GM19238 (cell line): ENCODE data around the gene ACOXL.
A peak's percentile ranks its signal among the peaks of the same experiment; 100 is the strongest.
"Not testable (repeated sequence)": the region's sequence is repeated elsewhere in the genome, so short reads cannot be mapped to it uniquely, and the experiment has no call there.

Source experiments
- DNase-seq: peaks from one replicate; pipeline ENCODE4 v3.0.0; 2011; ENCODE audit warnings: low spot score; ENCODE audit not compliant: insufficient read length

ACOXL gene

DNA sequence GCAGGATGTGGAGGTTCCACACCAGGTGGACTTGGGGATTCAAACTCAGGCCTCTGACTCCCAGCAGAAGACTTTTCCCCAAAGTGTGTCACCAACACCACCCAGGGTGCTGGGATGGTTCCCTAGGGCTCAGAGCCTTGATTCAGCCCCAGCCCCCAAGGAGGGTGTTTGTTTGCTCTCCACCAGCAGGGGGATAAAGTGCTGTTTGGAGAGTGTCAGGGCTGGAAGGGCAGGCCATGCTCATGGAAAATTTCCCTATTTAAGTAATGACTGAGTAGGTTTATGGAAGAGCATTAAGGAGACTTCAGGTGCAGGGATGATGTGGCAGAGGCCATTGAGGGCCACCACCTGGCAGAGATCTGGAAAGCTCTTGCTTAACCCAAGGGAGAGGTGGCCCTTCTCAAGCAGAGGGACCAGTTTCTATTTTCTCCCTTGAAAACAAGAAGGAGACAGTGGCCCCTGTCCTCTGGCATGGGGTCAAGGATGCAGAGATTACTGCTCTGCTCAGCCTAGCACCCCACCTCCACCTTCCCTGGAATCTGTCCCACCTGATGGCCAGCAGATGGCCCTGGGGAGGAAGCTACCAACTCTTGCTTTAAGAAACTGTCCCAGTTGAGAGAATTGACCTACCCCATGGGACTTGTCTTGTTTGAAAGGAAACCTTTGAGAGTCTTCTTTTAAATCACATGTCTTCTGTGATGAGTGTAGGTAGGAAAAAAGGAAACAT lies 122.1 kb downstream of the ACOXL start:
- no peak for DNase-seq

DNA sequence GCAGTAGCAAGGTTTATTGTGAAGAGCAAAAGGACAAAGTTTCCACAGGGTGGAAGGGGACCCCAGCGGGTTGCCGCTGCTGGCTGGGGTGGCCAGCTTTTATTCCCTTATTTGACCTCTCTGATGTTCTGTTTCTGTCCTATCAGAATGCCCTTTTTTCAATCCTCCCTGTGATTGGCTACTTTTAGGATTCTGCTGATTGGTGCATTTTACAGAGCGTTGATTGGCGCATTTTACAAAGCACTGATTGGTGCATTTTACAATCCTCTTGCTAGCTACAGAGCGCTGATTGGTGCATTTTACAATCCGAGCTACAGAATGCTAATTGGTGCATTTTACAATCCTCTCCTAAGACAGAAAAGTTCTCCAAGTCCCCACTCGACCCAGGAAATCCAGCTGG lies 123.5 kb downstream of the ACOXL start:
- DNase-seq, result not testable (repeated sequence)

DNA sequence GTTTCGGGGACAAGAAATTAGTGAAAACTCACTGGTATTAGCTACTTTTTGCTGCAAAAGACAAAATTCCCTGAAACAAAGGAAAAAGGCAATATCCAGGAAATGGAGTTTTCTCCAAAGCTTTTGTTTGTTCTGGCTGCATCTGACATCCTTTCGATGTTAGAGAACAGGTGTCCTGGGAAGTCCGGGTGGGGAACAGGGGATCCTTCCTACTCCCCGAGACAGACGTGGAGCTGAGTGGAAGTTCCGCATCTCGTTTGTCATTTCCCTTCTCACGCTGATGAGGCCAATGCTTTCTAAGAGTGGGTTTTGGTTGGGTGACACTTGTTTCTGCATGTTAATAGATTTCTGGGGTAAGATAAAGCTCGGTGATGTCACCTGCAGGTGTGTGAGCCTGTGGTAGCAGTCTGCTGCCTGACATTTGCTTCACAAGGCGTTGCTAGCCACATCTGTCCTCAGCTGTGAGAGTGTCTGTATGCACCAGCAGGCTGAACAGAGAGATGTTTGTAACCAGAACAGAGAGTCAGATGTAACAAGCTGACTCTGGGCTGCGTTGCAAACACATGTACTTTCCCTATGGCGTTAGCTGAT lies 125.9 kb downstream of the ACOXL start:
- DNase-seq, result peak; percentile 27

DNA sequence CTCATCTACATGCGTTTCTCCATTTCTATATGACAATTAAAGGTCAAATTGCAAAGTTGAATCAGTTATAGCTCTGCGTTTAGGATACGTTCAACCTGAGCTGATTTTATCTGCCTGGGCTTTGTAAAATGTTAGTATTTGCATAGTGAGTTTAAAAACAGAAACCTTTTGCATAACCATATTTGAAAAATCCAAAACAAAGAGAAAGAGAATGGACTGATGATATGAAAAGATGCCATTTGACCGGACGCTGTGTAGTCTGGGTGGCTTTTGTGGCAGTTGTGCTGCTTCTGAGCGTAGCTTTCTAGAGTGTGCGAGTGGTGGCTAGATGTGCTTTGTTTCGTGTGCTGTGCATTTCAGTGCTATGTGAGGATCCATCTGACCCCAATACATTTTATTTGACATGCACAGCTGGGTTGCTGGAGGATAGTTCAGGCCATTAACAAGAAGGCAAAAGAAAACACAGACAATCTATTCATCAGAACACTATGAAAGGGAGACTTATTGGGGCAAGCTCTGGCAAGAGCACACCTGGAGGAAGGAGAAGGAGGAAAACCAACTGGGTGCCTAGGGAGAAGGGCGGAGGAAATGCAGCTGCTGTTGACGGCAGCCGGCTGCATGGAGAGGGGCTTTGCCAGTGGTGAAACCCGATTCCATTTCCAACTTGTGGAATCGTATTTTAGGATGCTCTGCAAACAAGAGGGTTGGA lies 126.8 kb downstream of the ACOXL start:
- no peak for DNase-seq

DNA sequence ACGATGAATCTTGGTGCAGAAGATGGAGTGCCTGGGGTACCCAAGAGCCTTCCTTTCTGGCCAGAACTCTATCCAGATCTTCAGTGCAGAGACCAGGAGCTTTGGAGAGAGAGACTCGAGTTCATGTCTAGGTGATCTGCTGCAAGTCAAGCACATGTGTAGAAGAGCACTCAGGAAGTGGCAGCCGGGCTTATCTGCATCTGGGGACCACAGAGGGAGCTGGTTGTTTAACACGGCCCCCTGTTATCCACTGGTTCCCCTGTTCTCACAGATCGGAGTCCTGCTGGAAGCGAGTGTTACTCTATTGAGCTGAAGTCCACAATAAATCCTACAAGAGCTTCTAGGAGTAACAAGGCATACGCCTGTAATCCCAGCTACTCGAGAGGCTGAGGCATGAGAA lies 128.3 kb downstream of the ACOXL start:
- DNase-seq, result no peak

DNA sequence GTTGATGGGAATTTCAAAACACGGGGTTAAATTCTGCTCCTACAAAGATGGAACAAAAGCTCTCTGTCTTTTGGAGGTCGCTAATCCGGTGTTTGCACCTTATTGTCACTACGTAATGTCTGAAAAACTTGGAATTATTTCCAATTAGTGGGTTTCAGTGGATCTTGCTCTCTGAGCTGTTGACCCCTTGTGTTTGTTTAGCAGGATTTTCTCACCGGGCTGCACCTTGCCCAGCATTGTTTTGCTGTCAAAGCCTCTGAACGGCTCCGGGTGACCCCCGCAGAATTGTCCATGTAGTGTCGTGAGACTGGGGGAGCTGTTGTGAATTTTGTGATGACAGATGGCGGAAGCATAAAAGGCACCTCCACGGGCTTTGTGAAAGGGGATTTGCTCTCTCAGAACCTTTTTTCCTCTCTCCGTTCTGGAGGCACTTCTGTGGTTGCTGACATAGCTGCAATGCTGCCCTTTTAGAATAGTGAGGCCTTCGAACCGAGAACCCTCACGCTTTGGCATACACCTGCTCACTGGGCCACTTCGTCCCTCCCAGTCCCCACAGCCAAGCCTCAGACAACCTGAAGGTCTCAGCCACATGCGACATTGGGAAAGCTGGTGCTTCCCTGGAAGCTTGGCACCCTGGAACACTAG lies 129.4 kb downstream of the ACOXL start:
- no peak for DNase-seq

DNA sequence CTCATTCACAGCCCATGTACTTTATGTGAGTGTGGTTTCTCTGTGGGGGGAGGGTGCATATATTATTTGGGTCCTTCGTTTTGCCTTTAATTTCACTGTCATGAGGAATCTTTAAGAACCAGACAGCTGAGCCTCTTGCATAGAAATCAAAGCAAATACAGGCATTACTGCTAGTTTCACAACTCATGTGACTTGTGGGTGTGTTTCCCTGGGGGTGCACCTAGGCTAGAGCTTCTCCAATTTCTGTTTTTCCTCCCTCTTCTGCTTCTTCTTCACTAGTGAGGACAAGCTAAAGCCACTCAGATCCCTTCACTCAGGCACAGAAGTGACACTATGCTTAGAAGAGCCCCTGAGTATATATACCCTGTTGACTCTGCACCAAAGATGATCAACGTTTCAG lies 131.4 kb downstream of the ACOXL start:
- no peak for DNase-seq

DNA sequence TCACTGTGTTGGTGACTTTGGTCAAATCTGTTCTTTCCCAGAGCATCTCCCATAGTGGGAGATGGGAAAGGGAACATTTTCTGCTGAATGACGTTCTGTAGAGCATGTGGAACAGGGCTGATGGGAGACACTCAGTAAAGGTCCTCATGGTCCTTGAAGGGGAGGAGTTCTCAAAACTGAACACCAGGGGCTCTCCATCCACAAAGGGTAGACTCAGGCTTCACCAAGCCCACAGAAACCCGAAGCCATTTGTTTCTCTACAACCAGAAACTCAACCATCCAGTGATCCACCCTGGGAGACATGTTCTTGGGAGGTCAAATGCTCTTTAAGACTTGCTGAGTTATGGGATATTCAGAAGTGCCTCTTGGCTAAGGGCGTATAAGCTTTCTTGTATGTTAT lies 131.8 kb downstream of the ACOXL start:
- no peak for DNase-seq

DNA sequence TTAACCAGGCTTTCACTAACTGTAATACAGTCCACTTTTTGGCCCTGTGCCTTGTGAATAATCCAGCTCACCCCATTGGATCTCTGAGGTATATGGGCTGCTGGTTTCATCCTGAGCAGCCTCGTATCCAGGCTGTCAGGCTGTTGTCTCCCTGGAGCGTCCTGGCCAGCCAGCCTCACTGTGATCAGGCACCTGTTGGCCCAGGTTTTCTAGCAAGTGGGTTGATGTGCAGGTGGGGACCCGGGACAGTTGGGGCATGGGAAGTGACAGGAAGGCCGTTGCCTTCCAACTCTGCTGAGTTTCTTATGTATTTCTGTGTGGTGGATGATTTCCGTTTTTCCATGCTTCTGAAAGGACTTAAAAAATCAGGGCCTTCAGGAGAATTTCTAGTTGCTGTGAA lies 132.4 kb downstream of the ACOXL start:
- DNase-seq, result no peak

DNA sequence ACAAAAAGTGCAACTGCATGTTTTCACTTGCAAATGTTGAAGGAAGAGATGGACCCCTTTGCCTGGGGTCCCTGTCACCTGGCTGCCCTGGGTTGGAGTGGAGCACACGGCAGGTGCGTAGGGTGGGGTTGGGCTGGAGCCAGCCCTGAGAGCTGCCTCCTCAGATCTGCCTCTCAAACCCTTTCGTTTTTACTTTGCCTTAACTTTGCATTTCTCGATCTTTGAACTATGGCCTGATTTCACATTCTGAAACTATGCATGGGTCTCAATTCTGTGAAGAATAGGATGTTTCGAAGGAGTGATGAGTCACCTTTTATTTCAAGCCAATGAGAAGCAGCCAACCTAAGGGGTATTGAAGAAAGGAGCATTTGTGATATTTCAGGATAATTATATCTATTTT lies 132.8 kb downstream of the ACOXL start:
- peak; percentile 37 for DNase-seq

DNA sequence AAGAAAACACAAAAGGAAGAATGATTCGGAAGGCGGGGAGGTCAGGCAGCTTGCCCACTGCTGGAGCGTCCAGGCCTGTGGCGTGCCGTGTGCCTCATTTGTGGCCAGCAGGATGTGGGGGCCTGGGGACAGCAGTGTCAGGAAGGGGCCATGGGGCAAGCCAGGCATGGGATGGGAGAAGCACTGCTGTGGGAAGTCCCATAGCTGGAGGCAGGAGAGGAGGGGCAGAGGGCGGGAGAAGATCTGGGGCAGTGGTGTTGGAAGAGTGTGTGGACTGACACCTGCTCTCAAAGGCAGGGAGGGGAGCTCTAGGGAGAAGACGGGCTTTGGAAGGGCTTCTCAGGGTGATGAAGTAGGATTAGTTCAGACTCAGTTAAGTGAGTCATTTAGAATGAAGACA lies 133.7 kb downstream of the ACOXL start:
- DNase-seq, result no peak

DNA sequence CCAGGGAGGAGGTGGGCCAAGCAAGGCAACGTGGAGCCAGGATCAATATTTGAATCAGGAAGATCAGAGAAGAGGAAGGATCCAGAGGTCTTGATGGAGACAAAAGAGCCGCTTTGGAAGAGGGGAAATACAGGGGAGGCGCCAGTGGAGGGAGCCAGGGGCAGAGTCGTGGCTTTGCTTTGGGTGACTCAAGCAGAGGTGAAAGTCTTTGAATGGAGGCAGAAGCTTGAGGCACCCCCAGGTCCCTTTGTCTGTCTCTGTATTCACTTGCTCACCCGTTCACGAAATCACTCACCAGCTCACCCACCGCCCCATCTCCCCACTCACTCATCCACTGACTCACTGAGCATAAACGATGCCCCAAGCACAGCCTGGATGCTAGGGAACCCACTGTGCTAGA lies 134.1 kb downstream of the ACOXL start:
- no peak for DNase-seq

DNA sequence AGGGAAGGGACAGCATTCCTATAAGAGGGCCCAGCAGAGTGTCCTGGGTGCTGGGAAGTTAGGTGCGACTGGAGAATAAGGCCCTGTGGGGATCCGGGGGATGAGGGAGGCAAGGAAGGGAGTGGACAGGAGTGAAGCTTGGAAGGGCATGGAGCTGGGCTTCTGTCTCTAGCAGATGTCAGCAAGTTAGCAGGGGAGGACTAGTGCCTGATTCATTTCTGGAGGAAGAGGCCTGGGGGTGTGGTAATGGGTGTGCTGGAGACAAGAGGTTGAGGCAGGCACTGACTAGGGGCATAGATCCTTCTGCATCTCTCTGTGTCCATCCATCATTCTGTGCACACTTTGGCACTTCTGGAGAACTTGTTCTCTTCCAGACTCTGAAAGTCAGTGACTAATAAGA lies 134.7 kb downstream of the ACOXL start:
- DNase-seq, result no peak

DNA sequence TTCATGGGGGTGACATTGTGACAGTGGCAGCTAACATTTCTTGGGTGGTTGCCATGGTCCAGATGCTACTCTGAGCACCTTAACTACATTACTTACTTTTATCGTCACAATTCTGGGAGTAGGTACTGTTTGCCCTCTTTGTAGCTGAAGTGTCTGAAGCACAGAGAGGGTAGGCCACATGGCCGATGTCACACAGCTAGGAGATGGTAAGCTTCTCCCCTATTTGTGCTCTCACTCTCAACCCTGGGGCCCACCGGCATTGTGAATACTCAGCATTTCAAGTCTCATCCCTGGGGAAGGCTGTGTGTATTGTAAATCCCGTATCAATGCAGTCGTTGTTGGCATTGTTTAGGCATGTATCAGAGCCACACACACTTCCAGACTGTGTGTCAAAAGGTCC lies 136.6 kb downstream of the ACOXL start:
- no peak for DNase-seq

DNA sequence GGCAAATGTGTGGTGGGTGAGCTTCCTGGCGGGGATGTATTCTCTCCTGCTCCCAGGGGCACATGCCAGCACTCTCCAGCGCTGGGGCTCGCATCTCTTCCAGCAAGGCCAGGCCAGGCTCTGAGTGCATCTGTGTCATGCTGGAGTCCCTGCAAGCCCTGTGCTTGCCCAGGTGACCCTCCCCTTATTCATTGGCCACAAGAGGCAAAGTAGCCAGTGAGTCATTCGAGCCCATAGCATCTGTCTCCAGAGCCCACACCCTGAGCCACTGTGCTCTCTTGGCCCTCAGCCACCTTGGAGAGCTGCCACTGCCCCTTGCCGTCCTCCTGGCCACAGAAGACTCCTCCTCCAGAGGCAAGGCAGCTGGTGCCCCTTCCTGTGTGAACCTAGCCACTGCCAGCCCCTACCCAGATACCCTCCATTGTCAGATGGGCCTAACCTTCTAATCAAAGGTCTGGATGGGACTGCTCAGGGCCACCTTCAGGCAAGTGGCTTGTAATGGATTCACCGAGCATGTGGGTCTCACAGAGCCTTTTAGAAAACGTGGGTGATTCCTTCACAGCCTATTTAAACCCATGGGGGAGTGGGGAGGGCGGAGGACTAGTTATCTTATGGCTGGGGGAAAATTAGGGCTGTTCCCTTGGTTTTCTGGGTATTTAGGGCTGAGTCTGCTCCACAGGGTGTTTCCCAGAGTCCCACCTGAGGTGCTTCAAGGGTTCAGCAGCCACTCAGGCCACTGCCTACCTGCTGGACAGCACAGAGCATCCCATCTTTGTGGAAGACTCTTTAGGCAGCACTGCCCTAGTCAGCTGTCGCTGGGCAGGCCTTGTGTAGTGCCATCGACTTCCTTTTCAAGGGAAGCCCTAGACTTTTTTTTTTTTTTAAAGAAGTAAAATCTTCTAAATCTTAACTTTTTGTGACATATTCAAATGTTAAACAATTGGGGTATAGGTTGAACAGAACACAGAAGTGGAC lies 137.4 kb downstream of the ACOXL start:
- DNase-seq, result no peak

DNA sequence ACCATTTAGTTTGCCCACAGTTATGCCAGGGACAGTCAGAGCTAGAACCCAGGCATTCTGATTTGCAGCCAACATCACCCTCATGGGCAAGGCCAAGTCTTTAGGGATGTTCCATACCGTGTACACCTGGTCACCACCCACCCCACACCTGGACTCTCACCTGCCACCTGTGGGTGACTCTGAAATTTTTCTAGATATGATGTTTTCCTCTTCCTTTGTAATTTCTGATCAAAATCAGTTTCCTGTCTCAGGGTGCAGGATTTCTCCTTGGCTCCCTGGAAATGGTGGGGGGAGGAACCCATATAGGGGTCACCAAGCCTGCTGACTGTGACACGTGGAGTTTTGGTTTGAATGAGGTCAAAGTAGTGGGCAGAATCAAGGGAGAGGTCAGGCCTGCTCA lies 138.2 kb downstream of the ACOXL start:
- no peak for DNase-seq

DNA sequence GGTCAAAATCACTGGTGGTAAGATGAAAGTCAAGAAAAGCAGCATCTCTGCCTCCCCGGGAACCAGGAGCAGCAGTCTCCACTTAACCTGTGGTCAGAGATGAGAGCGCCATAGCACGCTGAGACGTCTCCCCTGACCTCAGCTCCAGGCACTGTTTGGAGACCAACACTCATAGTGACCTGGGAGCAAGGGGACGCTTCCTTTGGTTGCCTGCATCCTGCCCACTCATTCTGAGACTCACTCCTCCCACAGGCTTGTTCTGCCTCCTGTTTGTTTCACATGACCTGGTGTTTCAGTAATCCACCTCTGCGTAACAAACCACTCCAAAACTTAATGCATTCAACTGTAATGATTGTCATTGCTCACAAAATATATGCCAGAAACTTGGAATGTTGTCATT lies 139.3 kb downstream of the ACOXL start:
- no peak for DNase-seq

DNA sequence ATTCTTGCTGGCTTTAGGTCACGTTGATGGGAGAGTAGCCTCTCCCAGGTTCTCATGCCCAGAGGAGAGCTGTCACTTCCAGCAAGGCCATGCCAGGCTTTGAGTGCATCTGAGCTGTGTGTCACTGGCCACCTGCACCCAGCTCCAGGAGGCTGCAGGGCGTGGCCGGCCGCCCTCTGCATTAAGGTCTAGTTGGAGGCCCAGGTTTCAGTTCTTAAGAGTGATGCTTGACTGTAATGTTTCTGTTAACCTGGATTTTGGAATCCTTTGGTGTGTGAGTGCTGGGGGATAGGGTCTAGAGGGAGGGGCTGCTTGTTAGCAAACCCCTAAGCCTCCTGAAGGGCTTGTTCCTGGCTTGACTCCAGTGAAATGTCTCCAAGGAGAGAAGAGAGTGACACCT lies 140.1 kb downstream of the ACOXL start:
- DNase-seq, result no peak

DNA sequence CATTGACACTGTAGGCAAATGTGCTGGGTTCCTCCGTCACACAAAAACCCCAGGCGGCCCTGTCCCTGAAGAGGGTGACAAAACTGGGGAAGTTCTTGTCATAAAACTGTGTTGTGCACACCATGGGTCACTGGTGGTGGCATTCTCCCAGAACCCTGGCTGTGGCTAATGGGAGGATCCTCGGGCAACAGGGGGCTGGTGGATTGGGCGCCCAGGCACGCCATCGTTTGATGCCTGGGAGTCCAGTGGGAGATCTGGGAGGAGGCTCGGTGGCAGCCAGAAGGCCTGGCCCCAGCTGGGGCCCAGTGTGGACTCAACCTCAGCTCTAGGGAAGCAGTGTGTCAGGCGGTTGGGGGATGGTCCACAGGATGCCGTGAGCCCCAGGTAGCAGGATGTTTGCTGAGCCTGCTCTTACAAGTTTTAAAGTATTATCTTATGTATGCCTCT lies 140.7 kb downstream of the ACOXL start:
- DNase-seq, result no peak

DNA sequence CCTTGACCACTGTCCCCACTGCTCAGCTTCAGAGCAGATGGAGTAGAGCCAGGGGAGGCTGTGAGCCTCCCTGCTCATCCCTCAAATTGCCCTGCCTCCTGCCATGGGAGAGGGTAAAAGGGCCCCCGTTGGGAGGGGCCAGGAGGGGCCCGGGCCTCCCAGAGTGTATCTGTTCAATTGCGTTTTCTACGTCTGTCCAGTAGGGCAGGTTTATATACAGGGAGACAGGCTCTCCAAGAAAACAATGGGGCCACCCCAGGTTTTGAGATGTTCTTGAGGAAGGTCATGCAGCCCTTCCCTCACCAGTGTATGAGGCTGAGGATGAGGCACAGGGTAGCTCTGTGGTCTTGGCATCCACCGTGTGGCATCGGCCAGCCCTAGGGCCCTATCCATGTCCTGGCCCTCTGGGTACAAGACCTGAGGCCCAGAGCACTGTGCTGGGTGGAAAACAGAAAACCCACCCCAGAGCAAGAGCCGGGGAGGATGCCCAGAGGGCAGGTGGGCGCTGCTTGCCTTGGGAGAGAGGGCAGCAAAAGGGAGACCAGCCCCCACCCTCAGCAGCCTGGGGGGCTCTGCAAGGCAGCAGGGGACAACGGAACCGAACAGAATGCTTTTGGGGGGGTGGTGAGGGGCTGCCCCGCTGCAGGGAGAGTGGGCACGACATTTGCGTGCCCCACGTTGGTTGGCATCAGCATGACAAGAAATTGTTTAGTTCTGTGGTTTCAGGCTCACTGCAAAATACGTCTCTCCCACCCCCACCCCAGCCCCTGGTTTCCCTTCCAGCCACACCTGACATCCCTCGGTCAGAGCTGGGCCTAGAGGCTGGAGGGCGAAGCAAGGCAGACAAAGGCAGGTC lies 141.5 kb downstream of the ACOXL start:
- DNase-seq, result no peak
